CD8-positive, alpha-beta memory T cell (primary cell): Measurements from ENCODE around the gene EEPD1. TPM values are rescaled to one million over a fixed set of nuclear protein-coding genes. Genes with fewer than 3 reads are reported as not detected.
"Not testable (repeated sequence)": the region's sequence is repeated elsewhere in the genome, so short reads cannot be mapped to it uniquely, and the experiment has no call there.

Experiments used
- CTCF ChIA-PET: fragments of 350-600 bp; sonication (Branson Sonifier 250); formaldehyde crosslinking; loops from one replicate; lab custom pipeline; 2021; ENCODE audit warnings: antibody characterized with exemption; lab: Charles Lee
- POLR2A ChIA-PET: fragments of 350-600 bp; sonication (Branson Sonifier 250); formaldehyde crosslinking; loops from one replicate; lab custom pipeline; 2021; ENCODE audit warnings: antibody characterized with exemption; lab: Charles Lee
- DNase-seq, 5 donors: peaks; one replicate each; pipeline versions ENCODE4 v3.0.0 to v3.0.0-alpha.2; 2020 to 2022; ENCODE audit warnings: mixed read lengths in 1 of 5
- H3K27ac ChIP-seq: one replicate; pipeline ENCODE4 v1.7.0; 2013; ENCODE audit warnings: low read depth, mild to moderate bottlenecking, low read length, moderate library complexity
- H3K27me3 ChIP-seq: 2 replicates; pipeline ENCODE4 v1.7.0; 2013; ENCODE audit warnings: low read length, mild to moderate bottlenecking; ENCODE audit not compliant: insufficient read depth, poor library complexity, severe bottlenecking
- H3K36me3 ChIP-seq: 2 replicates; pipeline ENCODE4 v1.7.0; 2013; ENCODE audit warnings: mild to moderate bottlenecking, low read length, moderate library complexity; ENCODE audit not compliant: insufficient read depth
- H3K4me1 ChIP-seq: 2 replicates; pipeline ENCODE4 v1.7.0; 2013; ENCODE audit warnings: mild to moderate bottlenecking, low read length, moderate library complexity; ENCODE audit not compliant: insufficient read depth
- H3K4me3 ChIP-seq: 2 replicates; pipeline ENCODE4 v1.7.0; 2013; ENCODE audit warnings: mild to moderate bottlenecking, low read length
- H3K9me3 ChIP-seq: 2 replicates; pipeline ENCODE4 v1.7.0; 2013; ENCODE audit warnings: mild to moderate bottlenecking, low read length
- H3K27ac Mint-ChIP-seq, 8 donors: one replicate each; pipeline ENCODE4 v1.8.0; 2020 to 2021; ENCODE audit warnings: mixed read lengths in 8 of 8, mild to moderate bottlenecking in 6 of 8, inconsistent platforms in 3 of 8, moderate library complexity in 3 of 8
- H3K27me3 Mint-ChIP-seq, 2 donors: one replicate each; pipeline ENCODE4 v1.8.0; 2020 to 2021; ENCODE audit warnings: mixed read lengths in 2 of 2, mild to moderate bottlenecking in 1 of 2, moderate library complexity in 1 of 2
- H3K36me3 Mint-ChIP-seq, 3 donors: one replicate each; pipeline ENCODE4 v1.8.0; 2020 to 2021; ENCODE audit warnings: mixed read lengths in 3 of 3, inconsistent platforms in 1 of 3, mild to moderate bottlenecking in 1 of 3
- H3K4me1 Mint-ChIP-seq, 3 donors: one replicate each; pipeline ENCODE4 v1.8.0; 2020 to 2021; ENCODE audit warnings: mixed read lengths in 3 of 3, inconsistent platforms in 1 of 3, mild to moderate bottlenecking in 1 of 3
- H3K4me3 Mint-ChIP-seq, 7 donors: one replicate each; pipeline ENCODE4 v1.8.0; 2020 to 2021; ENCODE audit warnings: mixed read lengths in 7 of 7, mild to moderate bottlenecking in 6 of 7, moderate library complexity in 4 of 7, inconsistent platforms in 2 of 7
- H3K9me3 Mint-ChIP-seq, 5 donors: one replicate each; pipeline ENCODE4 v1.8.0; 2020 to 2022; ENCODE audit warnings: mixed read lengths in 5 of 5, mild to moderate bottlenecking in 3 of 5, moderate library complexity in 2 of 5, inconsistent platforms in 1 of 5
- polyA plus RNA-seq: library from polyadenylated mRNA; unstranded; fragments of 300-500 nt; fragmentation: Illumina TruSeq; gene quantifications from one replicate; pipeline ENCODE4 v1.2.3, GENCODE V29; 2021
- total RNA-seq, 2 experiments: library from RNA; stranded (reverse); gene quantifications; one replicate each; pipeline ENCODE4 v1.2.3, GENCODE V29; 2021

The EEPD1 gene
- total and polyA plus RNA-seq, 3 experiments from 2014 or later: 0.66 to 15.0 (median 0.84) TPM

DNA sequence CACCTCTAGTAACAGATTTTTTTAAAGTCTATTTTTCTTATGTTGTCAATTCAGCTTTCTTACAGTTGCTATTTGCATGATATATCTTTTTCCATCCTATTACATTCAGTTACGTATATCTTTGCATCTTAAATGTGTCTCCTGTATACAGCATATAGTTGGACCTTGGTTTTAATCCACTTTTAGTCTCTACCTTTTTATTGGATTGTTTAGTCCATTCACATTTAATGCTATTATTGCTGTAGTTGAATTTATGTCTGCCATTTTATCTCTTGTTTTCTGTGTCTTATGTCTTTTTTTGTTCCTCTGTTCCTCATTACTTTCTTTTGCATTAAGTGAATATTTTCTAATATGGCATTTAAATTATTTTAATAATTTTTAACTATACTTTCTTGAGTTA is 100.6 kb downstream of the EEPD1 start:
- H3K4me3 ChIP-seq: no peak overlapping the region
- H3K27ac ChIP-seq: no peak overlapping the region
- no peaks in the 10 kb centered on the region for H3K9me3 ChIP-seq
- H3K27me3 Mint-ChIP-seq: peaks cover 0 to 9% of the 10 kb centered on the region in 2 donors
- H3K4me3 Mint-ChIP-seq: no peak overlapping the region
- no peaks in the 10 kb centered on the region for H3K36me3 ChIP-seq
- H3K4me1 ChIP-seq: no peaks in the 10 kb centered on the region
- peaks cover 0 to 44% (median 6%) of the 10 kb centered on the region in 3 donors for H3K36me3 Mint-ChIP-seq
- ChIA-PET CTCF (no interaction called here), POLR2A (no interaction called here)
- H3K27ac Mint-ChIP-seq: no peak overlapping the region
- no peaks in the 10 kb centered on the region for H3K27me3 ChIP-seq
- DNase-seq: no peak
- no peaks in the 10 kb centered on the region for H3K4me1 Mint-ChIP-seq
- peaks cover 12 to 34% (median 25%) of the 10 kb centered on the region in 5 donors for H3K9me3 Mint-ChIP-seq

DNA sequence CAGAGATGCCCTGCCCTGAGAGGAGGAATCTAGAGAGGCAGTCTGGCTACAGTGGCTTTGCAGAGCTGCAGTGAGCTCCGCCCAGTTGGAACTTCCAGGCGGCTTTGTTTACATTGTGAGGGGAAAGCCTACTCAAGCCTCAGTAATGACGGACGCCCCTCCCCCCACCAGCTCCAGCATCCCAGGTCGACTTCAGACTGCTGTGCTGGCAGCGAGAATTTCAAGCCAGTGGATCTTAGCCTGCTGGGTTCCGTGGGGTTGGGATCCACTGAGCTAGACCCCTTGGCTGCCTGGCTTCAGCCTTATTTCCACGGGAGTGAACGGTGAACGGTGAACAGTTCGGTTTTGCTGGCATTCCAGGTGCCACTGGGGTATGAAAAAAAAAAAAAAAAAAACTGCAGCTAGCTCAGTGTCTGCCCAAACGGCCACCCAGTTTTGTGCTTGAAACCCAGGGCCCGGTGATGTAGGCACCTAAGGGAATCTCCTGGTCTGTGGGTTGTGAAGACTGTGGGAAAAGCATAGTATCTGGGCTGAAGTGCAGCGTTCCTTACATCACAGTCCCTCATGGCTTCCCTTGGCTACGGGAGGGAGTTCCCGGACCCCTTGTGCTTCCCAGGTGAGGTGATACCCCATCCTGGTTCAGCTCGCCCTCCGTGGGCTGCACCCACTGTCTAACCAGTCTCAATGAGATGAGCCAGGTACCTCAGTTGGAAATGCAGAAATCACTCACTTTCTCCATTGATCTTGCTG is 105.6 kb downstream of the EEPD1 start:
- H3K4me1 ChIP-seq, H3K27ac Mint-ChIP-seq, H3K9me3 ChIP-seq, H3K27me3 ChIP-seq, H3K27ac ChIP-seq, DNase-seq, CTCF ChIA-PET, H3K4me3 ChIP-seq, H3K4me3 Mint-ChIP-seq, H3K36me3 ChIP-seq, POLR2A ChIA-PET, H3K27me3 Mint-ChIP-seq: not testable (repeated sequence)
- Mint-ChIP-seq H3K4me1 (peaks cover 3 to 22% (median 8%) of the 10 kb centered on the region in 3 donors), H3K36me3 (peaks cover 0 to 38% (median 4%) of the 10 kb centered on the region in 3 donors), H3K9me3 (peaks cover 12 to 29% (median 25%) of the 10 kb centered on the region in 5 donors)

DNA sequence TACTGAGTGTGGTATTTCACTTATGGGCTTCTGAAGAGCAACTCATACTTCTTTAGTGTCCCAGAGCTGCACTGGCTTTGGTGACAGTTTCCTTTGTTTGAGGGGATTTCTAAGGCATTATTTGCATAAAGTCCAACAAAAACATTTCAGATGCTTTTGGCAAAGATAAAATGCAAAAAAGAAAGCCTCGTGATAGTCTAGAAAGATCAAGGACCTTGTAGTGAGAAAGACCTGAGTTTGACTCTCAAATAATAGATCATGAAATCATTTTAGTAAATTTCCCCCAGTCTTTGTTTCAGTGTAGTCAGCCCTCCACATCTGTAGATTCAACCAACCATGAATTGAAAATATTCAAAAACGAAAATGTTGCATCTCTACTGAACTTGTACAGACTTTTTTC is 107.4 kb downstream of the EEPD1 start:
- H3K27ac ChIP-seq: no peak overlapping the region
- CTCF ChIA-PET: no interaction called here
- H3K4me3 ChIP-seq: no peak overlapping the region
- no peaks in the 10 kb centered on the region for H3K36me3 ChIP-seq
- peaks cover 4 to 26% (median 10%) of the 10 kb centered on the region in 3 donors for H3K4me1 Mint-ChIP-seq
- peaks cover 5% of the 10 kb centered on the region in 2 donors for H3K27me3 Mint-ChIP-seq
- peaks cover 0 to 21% (median 1%) of the 10 kb centered on the region in 3 donors for H3K36me3 Mint-ChIP-seq
- no peak overlapping the region for H3K27ac Mint-ChIP-seq
- H3K4me3 Mint-ChIP-seq: no peak overlapping the region
- DNase-seq: no peak
- no peaks in the 10 kb centered on the region for H3K9me3 ChIP-seq
- no peaks in the 10 kb centered on the region for H3K27me3 ChIP-seq
- peaks cover 3 to 16% (median 10%) of the 10 kb centered on the region in 5 donors for H3K9me3 Mint-ChIP-seq
- no peaks in the 10 kb centered on the region for H3K4me1 ChIP-seq
- POLR2A ChIA-PET: no interaction called here

DNA sequence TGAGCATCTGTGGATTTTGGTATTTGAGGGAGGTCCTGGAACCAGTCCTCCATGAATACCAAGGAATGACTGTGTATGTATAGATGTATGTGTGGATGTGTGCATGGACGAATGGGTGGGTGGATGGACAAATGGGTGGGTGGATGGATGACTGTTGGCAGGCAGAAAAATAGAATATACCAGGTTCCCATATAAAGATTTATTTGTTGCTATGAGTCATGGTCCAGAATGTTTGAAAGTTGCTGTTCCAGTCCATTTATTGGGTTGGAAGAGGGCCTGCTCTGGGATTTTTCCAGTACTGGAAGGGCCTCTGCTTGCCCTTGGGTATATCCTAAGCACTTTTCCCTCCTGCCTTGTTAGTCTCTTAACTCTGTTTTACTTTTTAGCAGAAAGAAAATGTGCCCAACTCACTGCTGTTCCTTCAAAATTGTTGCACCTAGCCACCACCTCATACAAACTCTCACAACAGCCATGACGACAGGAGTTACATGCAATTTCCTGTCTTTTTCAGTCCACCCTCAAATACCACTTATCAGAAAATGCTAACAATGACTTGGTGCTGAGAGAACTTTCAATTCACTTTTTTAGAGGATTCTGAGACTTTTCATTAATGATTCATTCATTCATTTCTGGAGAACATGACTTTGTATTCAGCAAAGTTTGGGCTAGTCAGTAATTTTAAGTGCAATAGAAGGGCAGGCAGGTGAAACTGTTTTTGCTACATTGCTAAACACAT is 108.1 kb downstream of the EEPD1 start:
- peaks cover 0 to 14% (median 0%) of the 10 kb centered on the region in 3 donors for H3K36me3 Mint-ChIP-seq
- H3K4me1 Mint-ChIP-seq: peaks cover 6 to 33% (median 13%) of the 10 kb centered on the region in 3 donors
- no peak overlapping the region for H3K4me3 ChIP-seq
- peaks cover 0 to 10% (median 3%) of the 10 kb centered on the region in 5 donors for H3K9me3 Mint-ChIP-seq
- CTCF ChIA-PET: no interaction called here
- POLR2A ChIA-PET: no interaction called here
- H3K27ac Mint-ChIP-seq: no peak overlapping the region
- no peaks in the 10 kb centered on the region for H3K27me3 ChIP-seq
- no peaks in the 10 kb centered on the region for H3K9me3 ChIP-seq
- no peak overlapping the region for H3K4me3 Mint-ChIP-seq
- H3K4me1 ChIP-seq: no peaks in the 10 kb centered on the region
- DNase-seq: no peak
- peaks cover 1 to 5% of the 10 kb centered on the region in 2 donors for H3K27me3 Mint-ChIP-seq
- no peaks in the 10 kb centered on the region for H3K36me3 ChIP-seq
- H3K27ac ChIP-seq: no peak overlapping the region

DNA sequence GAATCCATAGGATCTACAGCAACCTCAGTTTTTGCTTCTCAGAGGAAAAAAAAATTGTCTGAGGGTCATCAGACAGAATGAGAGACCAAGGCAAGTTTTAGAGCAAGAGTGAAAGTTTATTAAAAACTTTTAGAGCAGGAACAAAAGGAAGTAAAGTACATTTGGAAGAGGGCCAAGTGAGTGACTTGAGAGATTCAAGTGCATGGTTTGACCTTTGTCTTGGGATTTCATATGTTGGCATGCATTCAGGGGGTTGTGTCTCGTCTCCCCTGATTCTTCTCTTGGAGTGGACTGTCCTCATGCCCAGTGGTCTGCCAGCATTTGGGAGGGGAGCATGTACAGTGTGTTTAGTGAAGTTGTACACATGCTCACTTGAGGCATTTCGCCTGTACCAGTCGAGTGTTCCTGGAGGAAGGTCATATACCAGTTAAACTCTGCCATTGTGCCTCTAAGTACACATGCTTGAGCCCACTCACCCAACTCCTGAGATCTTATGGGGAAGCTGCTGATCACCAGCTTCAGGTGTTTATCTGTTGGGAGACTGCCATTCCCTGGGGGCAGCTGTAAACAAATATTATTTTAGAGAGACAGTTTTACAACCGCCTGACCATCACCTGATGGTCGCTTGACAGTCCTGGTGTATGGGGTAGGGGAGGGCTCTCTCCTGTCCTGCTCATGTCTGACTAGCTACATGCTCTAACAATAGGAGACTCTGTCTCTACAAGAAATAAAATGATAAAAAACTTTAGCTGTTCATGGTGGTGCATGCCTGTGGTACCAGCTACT is 109.4 kb downstream of the EEPD1 start:
- no peaks in the 10 kb centered on the region for H3K36me3 ChIP-seq
- no peak for DNase-seq
- no peak overlapping the region for H3K27ac ChIP-seq
- CTCF ChIA-PET: no interaction called here
- Mint-ChIP-seq H3K36me3 (peaks cover 0 to 4% (median 0%) of the 10 kb centered on the region in 3 donors), H3K27ac (no peak overlapping the region), H3K9me3 (peaks cover 0 to under 1% (median 0%) of the 10 kb centered on the region in 5 donors), H3K4me3 (no peak overlapping the region), H3K4me1 (peaks cover 6 to 36% (median 13%) of the 10 kb centered on the region in 3 donors), H3K27me3 (peaks cover 0 to 5% of the 10 kb centered on the region in 2 donors)
- no peaks in the 10 kb centered on the region for H3K27me3 ChIP-seq
- no peaks in the 10 kb centered on the region for H3K9me3 ChIP-seq
- no peak overlapping the region for H3K4me3 ChIP-seq
- POLR2A ChIA-PET: no interaction called here
- no peaks in the 10 kb centered on the region for H3K4me1 ChIP-seq

DNA sequence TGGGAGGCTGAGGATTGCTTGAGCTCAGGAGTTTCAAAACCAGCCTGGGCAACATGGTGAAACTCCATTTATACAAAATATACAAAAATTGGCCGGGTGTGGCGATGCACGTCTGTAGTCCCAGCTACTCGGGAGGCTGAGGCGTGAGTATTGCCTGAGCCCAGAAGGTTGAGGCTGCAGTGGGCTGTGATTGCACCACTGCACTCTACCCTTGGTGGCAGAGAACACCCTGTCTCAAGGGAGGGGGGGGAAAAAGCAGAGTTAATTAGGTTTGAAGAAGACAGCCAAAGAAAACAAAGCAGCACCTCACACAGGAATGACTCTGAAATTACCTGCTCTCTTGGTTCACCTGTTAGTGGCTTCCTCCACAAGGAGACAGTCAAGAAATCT is 110.0 kb downstream of the EEPD1 start:
- no peak overlapping the region for H3K27ac ChIP-seq
- no peak overlapping the region for H3K4me3 ChIP-seq
- no peaks in the 10 kb centered on the region for H3K9me3 ChIP-seq
- peaks cover 0 to 3% (median 0%) of the 10 kb centered on the region in 3 donors for H3K36me3 Mint-ChIP-seq
- DNase-seq: no peak
- ChIA-PET POLR2A (no interaction called here), CTCF (interaction anchor here (1.1 kb wide), 1 partner anchor 11 kb away, joined by 3 read pairs; no protein-coding TSS in a partner anchor)
- H3K9me3 Mint-ChIP-seq: no peaks in the 10 kb centered on the region
- H3K27ac Mint-ChIP-seq: no peak overlapping the region
- no peak overlapping the region for H3K4me3 Mint-ChIP-seq
- H3K4me1 ChIP-seq: no peaks in the 10 kb centered on the region
- H3K4me1 Mint-ChIP-seq: peaks cover 6 to 36% (median 13%) of the 10 kb centered on the region in 3 donors
- no peaks in the 10 kb centered on the region for H3K27me3 ChIP-seq
- H3K27me3 Mint-ChIP-seq: peaks cover 0 to 5% of the 10 kb centered on the region in 2 donors
- no peaks in the 10 kb centered on the region for H3K36me3 ChIP-seq

DNA sequence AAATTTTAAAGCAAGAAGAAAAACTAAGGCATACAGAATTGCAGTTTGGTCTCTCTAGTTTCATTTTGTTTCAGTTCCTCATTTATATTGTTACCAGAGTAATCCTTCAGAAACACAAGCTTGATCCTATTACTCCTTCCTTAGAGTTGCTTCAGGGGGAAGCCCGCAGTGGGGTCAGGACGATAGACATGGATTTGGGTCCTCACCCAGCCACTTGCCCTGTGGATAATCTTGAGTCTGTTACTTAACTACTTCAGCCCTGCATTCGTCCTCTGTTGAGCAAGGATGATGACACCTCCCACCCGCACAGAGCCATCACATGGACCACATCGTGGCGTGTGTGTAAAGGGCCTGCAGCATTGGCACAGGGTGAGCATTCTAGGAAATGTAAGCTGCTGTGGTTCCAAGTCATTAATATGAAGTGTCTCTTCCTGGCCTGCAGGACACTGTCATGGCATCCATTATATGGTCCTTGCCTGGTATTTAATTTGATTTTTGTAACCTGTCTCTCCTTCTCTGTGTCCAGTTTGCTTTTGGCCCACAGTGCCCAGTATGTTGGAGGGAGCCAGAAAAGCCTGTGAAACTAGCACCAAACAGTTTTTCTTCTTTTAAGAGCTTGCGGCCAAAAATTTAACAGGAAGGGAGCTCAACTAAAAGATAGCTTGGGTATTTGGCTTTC is 111.2 kb downstream of the EEPD1 start:
- Mint-ChIP-seq H3K4me1 (peaks cover 6 to 36% (median 13%) of the 10 kb centered on the region in 3 donors), H3K27ac (no peak overlapping the region), H3K36me3 (peaks cover 0 to 3% (median 0%) of the 10 kb centered on the region in 3 donors), H3K27me3 (peaks cover 0 to 5% of the 10 kb centered on the region in 2 donors), H3K9me3 (no peaks in the 10 kb centered on the region), H3K4me3 (no peak overlapping the region)
- no peaks in the 10 kb centered on the region for H3K4me1 ChIP-seq
- no peak overlapping the region for H3K27ac ChIP-seq
- no peak for DNase-seq
- H3K36me3 ChIP-seq: no peaks in the 10 kb centered on the region
- CTCF ChIA-PET: interaction anchor here (1.0 to 1.1 kb wide), 2 partner anchors 9 to 12 kb away, joined by 3 read pairs; no protein-coding TSS in a partner anchor
- no peak overlapping the region for H3K4me3 ChIP-seq
- POLR2A ChIA-PET: no interaction called here
- H3K9me3 ChIP-seq: no peaks in the 10 kb centered on the region
- no peaks in the 10 kb centered on the region for H3K27me3 ChIP-seq
